Measurements from ENCODE around the gene RAB23.

DNA sequence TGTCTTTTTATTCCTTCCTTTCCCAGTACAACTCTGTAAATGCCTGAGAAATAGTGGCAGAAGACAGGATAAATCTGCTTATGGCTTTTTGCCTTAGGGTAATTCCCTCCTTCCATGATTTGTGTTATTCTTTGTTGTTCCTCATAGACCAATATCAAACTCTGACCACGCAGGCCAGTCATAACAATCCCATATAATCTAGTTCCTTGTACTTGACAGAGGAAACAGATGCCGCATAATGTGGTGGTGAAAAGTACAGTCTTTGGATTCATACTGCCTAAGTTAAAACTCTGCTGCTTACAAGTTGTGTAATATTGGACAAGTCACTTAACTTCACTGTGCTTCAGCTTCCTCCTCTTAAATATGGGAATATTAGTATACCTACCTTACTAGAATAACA is 58.2 kb downstream of the RAB23 start:
- TF ChIP-seq, protein P1, sequence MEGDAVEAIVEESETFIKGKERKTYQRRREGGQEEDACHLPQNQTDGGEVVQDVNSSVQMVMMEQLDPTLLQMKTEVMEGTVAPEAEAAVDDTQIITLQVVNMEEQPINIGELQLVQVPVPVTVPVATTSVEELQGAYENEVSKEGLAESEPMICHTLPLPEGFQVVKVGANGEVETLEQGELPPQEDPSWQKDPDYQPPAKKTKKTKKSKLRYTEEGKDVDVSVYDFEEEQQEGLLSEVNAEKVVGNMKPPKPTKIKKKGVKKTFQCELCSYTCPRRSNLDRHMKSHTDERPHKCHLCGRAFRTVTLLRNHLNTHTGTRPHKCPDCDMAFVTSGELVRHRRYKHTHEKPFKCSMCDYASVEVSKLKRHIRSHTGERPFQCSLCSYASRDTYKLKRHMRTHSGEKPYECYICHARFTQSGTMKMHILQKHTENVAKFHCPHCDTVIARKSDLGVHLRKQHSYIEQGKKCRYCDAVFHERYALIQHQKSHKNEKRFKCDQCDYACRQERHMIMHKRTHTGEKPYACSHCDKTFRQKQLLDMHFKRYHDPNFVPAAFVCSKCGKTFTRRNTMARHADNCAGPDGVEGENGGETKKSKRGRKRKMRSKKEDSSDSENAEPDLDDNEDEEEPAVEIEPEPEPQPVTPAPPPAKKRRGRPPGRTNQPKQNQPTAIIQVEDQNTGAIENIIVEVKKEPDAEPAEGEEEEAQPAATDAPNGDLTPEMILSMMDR (IDR thresholded peaks at IDR 0.05) = no peak
- no peak for TF ChIP-seq POLR2A (IDR thresholded peaks at IDR 0.05)

Measured in uterus (tissue), 2 donors.